ENCODE results near the gene CORO2A. TPM values are rescaled to one million over a fixed set of nuclear protein-coding genes. Genes with fewer than 3 reads are reported as not detected.

The CORO2A gene
- polyA plus RNA-seq, 12 donors, result 0.18 to 4.9 (median 0.34) TPM; not detected in 1

DNA sequence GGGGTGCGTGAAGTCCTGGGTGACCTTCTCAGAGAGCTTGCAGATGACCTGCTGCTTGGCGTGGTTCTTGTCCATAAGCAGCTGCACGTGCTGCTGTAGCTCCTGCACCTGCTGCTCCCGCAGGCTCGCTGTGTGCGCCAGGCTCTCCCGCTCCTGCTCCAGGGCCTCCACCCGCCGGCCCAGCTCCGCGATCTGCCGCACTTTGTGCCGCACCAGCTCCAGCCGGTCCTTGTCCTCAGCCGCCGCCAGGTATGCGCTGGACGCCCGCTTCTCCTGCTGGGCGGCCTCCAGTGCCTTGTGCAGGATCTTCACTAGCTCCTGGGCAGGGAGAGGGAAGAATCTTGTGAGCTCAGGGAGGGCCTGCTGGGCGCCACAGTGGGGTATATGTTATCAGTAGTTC, 28.5 kb upstream of the CORO2A start:
- no peak for DNase-seq

DNA sequence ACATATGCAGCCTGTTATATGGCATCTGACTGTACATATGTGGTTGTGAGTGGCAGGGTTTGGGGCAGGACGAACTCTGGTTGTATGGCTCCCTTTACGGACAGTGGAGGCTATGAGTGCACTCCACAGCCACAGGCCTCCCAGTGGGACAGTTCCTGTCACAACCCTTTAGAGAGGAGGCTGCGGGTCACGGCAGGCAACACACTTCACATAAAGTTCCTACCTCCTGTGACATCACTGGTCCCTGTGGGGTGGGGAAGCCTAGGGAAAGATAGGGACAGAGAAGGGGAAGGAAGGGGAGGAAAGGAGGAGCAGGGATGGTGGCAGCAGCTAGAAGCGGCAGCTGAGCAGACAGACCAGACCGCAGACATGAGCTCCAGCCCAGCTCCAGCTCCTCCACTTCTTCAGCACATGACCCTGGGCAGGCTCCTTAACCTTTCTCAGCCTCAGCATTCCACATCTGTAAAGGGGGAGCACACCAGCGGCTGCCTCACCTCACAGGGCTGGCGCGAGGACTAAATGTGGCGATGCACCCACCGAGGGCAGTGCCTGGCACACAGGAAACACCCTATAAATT, 27.4 kb upstream of the CORO2A start:
- DNase-seq, result no peak

DNA sequence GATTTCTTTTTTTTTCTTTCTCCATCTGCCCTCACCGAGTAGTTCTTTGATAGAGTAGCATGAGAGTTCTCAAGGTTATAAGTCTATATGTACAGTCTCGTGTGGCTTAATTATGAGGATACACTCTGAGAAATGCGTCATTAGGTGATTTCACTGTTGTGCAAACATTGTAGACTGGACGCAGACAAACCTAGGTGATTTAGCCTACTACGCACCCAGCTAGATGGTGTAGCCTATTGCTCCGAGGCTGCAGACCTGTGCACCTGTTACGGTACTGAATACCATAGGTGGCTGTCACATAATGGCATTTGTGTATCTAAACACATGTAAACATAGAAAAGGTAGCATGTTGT, 26.9 kb upstream of the CORO2A start:
- no peak for DNase-seq

DNA sequence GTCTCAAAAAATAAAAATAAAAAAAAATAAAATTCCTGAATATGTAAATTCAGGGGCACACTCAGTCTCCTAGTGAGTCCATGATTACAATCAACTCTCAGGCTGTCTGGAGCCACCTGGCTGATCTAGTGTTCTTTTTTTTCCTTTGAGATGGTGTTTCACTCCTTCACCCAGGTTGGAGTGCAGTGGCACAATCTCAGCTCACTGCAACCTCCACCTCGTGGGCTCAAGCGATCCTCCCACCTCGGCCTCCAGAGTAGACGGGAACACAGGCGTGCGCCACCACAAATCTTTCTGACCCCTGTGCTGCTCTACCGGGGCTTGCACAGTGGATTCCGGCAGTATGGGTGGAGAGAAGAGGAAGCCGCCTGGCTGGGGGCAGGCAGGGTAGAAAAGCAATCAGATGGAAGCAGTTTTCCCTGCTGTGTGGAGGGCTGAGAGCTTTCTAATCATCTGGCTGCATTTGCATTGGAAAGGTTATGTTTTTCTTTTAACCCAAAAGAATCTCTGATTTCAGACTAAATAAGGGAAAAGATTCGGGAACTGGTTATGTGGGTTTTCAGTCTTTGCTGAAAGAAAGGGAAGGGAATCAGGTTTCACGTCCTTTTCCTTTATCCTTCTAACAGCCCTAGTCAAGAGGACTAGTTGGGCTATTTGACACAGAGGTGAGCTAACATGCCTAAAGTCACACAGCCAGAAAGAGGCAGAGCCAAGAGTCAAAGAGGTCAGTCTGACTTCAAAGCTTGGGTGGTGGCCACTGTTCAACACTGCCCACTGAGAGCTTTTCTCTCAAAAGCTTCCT, 26.3 kb upstream of the CORO2A start:
- DNase-seq, result no peak

DNA sequence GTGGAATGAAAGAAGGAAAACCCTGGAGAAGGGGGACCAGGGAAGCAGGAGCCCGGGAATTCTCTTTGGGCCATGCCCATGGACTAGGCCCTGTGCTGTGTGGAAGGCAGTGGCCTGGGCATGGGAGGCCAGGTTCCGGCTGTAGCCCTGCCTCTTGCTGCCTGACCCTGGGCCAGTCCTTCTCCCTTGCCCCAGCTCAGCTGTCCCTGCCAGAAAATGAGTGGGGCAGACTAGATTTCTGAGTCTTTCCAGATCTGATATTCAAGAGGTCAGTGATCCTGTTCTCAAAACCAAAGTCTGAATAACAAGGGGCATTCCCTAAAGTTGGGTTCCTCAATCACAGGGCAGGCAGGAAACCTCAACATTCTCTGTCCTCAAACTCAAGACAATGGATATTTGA, 24.8 kb upstream of the CORO2A start:
- no peak for DNase-seq

DNA sequence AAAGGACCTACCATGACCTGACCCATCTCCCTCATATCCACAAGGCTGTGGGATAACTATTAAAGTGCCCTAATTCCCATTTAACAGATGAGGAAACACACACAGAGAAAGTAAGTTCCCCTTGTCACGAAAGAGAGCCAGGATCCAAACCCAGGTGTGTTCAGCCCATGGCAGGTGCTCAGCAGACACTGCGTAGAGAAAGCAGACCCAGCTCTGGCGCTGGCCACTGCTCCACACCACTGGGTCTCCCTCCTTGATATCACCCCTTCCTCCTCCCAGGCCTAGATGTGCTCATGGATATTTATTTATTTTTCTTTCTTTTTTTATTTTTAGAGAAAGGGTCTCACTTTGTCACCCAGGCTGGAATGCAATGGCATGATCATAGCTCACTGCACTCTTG, 24.0 kb upstream of the CORO2A start:
- no peak for DNase-seq

DNA sequence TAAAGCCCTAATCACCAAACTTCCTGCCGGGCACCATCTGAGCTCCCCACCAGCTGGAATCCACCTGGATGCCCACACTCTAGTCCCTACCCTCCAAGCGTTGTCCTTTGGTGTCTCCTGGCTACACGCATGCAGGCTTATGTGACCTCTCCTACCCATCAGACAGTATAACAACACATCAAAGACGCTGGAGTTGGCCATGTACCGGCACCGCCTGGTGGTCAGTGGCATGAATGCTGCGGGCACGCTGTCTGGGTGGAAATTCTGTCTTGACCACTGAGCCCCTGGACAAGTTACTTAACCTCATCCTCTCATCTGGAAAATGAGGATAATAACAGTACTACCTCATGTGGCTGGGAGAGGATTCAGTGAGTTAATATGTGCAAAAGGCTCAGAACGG, 23.4 kb upstream of the CORO2A start:
- DNase-seq, result no peak

DNA sequence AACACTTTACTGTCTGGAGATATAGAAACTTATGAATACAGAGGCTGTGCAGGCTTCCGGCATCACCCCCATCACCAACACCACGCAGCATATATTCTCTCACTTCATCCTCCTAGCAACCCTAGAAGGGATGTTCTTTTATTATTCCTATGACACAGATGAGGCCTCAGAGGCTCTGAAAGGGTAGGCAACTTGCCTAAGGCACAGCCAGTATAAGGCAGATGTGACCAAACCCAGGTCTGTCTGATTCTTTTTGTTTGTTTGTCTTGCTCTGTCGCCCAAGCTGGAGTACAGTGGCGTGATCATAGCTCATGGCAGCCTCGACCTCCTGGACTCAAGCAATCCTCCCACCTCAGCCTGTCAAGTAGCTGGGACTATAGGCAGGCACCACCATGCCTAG, 22.8 kb upstream of the CORO2A start:
- no peak for DNase-seq

DNA sequence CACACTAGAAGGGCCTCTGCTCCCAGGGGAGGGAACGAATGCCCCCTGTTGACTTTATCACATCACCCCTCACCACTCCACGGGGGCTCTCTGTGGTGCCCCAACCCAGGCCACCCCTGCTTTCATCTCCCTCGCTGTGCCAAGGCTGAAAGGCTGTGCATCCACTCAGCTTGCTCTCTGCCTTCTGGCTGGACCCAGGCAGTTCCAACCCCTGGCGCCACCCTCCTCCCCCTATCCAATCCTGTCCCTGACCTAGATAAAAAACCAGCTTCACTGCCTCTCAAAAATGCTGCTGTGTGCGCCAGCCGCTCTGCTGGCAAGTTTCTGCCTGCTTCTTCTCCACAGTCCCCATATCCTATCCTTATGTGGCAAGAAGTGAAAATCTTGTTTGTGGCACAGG, 22.4 kb upstream of the CORO2A start:
- no peak for DNase-seq

DNA sequence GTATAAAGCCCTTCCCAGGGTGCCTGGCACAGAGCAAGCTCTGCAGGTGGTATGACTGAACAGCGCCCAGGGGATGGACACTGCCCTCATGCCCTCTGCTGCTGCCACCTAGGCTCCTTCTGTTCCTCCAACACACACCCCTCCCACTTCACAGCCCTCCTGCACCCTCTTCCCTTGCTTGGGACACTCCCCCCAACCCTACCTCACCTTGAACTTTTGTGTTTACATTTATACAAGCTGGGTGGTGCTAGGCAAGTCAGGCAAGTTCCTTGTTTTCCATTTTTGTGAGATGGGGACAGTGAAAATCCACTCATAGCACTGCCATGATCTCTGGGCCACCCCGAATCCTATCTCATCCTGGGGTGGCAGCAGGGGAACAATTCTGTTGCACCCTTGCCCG, 18.8 kb upstream of the CORO2A start:
- DNase-seq, result no peak

DNA sequence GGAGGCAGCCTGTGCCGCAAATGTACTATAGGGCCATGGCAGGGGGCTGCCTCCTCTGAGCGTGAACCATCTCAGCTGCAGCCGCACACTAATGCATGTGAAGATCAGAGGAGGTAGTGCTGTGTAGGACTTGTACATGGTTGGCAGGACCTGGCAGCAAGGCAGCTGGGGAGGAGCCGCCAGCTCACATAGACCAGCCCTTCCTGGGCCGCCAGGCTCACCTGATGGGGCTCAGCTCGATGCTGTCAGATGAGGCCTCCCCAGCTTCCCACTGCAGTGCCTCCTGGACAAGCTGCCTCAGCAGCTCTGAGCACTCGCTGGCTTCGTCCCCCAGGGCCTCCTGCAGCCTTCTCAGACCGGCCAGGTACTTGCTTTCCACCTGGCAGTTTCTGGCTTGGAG, 18.0 kb upstream of the CORO2A start:
- no peak for DNase-seq

DNA sequence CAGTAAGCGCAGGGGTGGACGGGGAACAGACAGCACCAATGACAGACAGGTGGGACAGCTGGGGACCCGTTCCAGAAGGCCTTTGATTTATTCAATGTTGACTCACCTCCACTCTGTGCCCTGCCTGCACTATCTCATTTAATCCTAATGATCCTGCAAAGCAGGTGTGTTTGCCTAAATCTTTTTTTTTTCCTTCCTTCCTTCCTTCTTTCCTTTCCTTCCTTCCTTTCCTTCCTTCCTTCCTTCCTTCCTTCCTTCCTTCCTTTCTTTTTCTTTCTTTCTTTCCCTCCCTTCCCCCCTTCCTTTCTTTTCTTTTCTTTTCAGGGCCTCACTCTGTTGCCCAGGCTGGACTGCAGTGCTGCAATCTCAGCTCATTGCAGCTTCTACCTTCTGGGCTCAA, 17.1 kb upstream of the CORO2A start:
- DNase-seq, result no peak

DNA sequence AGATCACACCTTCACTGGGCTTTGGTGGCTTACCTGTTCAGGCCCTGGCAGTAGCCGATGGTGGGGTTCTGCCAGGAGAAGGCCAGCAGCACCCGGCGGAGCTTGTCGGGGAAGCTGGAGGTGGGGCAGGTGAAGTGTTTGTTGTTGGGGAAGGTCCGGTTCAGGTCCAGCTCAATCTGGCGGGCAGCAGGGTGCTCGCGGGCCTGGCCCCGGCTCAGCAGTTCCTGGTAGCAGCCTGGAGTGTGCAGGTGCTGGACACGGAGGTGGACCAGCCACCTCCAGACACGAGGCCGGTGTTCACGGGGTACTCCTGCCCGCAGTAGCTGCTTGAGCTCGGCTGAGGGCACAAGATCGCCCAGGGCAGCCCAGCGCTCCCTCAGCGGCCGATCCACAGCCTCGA, 16.2 kb upstream of the CORO2A start:
- DNase-seq, result no peak

DNA sequence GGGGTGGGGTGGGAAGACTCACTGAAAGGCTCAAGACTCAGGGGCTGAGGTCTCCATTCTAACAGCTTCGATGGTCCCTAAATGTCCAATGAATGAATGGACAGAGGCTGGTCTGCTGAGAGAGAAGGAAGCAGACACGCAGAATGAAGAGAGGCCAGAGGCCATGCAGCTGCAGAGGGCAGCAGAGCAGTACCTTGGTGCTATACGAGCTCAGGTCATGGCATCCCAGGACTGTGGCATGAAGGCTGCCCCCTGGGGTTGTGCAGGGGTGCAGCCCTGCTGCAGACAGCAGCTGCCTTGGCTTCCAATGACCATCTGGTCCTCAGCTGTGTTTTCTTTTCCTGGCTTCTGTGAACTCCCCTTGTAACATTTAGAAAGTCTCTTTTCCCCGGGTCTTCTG, 15.2 kb upstream of the CORO2A start:
- no peak for DNase-seq

DNA sequence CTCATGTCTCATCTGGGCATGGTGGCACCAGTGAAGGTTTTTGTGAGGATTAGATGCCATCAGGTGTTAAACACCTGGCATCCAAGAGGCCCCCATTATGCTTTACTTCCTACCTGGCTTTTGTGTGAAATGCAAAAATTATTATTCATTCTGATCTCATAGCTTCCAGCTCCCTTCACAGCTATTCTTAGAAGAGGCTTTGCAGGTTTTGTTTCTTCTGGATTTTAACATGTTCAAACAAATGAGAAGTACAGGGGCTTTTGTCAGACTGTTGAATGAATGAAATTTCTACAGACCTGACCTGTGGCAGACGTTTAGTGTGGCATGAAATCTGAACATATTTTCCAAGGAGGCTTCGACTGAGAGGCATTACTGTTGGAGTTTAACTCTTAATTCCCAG, 14.3 kb upstream of the CORO2A start:
- DNase-seq, result no peak

DNA sequence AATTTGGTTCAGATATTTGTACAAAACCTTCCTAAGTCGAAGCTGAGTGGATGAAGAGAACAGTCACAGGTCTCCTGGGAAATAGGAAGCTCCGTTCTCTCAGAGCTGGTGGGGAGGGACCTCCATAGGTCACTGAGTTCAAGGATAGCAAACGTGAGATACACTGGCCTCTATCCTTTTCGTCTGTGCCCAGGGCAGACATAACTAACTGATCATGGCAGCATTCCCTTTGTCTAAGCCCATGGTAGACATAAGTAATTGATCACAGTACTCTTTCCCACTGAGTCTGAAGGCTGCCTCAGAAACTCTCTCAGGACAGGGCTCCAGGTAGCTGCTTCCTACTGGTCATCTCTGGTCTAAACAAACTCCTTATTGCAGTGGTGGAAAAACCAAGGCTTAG, 12.3 kb upstream of the CORO2A start:
- no peak for DNase-seq

DNA sequence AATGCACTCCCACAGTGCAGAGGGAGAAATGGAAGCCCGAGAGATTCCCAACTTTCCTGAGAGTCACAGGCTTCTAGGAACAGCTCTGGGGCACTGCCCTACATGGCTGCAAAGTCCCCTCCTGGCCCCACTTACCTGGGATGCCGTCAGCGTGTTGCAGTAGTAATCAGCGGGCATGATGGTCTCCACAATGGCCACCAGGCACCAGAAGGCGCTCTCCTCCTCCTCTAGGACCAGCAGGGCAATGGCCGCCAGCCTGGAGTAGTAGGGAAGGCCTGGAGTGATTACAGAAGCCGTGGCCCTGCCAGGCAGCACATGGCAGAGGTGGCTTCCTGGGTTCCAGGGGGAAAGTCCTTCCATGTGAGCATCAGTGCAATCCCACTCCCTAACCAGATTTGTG, 10.7 kb upstream of the CORO2A start:
- DNase-seq, result no peak

DNA sequence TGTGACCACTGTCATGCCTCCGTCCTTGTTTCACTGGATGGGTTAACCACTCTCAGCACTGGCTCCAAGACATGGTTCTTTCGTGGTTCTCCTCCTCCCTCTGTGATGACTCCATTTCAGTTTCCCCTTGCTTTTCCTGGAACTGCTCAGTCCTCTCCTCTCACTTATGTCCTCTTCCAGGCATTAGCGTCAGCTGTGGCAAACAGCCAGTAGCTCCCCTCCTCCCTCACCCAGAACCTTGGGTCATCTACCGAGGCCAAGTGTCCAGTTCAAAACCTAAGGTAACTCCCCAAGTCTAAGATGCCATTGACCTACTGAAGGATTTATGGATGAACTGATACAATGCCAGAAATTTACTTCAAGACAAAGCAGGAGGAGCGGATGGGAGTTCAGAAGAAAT, 9.8 kb upstream of the CORO2A start:
- DNase-seq, result no peak

DNA sequence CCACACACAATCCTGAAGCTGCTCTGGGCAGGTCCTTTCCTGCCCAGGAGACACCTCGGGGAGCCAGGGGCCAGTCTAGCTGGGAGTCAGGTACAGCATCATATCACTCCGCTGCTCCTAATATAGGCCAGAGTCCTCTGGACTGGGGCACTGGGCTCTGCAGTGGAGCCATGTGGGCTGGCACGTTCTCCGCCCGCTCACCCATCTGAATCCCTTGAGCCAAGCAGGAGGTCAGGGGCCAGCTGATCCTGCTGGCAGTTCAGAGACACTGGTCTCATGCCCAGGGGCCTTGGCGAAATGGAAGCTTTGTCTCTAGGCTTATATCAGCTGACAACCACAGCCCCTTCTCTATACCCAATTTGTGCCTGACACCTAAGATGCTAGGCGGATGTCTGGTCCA, 9.3 kb upstream of the CORO2A start:
- DNase-seq, result no peak

DNA sequence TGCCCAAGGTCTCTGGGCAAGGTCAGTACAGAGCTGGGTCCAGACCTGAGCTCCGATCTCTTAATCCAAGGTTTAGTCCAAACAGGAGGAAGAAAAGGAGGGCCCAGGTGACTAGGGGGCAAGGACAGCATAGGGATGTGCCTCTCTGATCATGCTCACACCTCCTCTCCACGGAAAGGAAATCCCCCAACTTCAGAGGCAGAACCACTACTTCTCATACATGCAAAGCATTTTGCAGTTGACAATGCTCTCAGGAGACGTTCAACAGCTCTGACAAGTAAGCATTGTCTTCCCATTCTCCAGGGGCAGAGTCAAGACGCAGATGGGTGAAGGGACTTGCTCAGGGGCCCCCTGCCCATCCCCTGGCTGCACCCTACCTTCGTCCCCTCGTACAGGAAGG, 8.7 kb upstream of the CORO2A start:
- DNase-seq, result no peak

DNA sequence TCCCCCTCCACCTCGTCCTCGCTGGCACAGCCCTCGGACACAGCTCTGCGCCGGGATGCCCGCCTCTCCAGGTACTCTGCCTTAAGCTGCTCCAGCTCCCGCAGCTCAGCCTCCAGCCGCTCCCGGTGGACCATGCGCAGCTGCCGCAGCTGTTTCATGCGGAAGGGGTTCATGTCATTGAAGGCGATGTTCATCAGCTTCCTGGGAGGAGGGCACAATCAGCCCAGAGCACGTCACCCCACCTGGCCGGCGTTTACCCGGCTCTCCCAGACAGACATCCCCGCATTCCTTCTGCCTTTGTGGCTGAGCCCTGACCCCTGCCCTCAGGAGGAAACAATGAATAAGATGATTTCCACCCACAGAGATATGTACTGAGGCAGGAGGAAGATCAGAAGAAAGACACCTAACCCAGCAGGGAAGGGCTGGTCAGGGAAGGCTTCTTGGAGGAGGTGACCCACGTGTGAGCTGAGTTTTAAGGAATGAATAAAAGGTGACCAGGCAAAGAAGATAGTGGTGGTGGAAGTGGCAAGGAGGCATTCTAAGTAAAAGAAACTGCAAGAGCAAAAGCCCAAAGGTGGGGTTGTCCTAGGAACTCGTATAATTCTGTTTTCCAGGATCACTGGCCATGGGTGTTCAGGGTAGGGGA, 7.1 kb upstream of the CORO2A start:
- no peak for DNase-seq

DNA sequence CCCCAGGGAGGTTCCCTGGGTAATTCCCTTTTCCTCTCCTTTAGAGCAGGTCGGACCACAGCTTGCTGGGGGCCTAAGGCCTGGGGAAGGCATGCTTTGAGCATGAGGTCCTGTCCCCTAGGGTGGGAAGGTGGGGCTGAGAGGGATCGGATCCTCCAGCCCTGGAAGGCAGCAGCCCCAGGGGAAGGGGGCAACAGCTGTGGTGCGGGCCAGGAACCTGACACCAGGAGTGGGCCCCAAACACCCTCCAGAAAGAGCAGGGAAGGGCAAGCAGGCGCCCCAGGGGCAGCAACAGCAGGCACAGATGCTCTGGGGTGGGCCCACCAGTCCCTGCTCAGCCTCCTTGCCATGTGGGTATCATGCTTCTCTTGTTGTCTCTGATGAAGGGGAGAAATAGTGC, 3.2 kb upstream of the CORO2A start:
- DNase-seq, result no peak

DNA sequence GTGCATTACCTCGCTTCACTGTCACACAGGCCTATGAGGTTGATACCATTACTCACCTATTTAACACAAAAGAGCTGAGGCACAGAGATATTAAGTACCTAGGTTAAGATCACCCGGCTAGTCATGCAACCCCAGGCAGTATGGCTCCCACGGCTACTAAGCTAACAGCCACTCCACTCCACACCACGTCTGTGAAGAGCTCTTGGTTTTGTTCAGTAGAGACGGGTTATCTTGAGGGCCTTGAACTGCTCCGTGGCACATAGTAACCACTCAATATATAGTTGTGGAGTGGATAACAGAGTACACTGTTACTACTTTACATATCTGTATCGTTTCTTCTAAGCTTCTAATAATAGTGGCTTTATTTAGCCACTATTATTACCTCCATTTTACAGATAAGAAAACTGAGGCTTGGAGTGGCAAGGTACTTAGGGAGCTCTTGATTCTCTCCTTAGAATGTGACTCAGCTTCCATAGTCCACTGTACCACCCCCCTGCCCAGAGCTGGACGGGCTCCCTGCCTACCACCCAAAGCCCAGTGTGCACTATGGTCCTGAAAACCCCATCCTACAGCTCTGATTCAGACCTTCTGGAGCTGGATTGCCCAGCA, 1.0 kb upstream of the CORO2A start:
- DNase-seq, result no peak

All from muscle of arm (tissue), 12 donors.